ENCODE results near the gene PPA2. TPM values are rescaled to one million over a fixed set of nuclear protein-coding genes. Genes with fewer than 3 reads are reported as not detected.
"Not testable (repeated sequence)": the region's sequence is repeated elsewhere in the genome, so short reads cannot be mapped to it uniquely, and the experiment has no call there.

PPA2 gene
- total RNA-seq, 1 experiment from 2014 or later: 74.5 TPM

GRCh38 chr4:105415281-105415744, 58.5 kb downstream of the PPA2 start:
- Histone ChIP-seq H3K27me3 (ENCODE audit: insufficient read depth, low read depth) (no peaks in the 10 kb centered on the region), H3K9me2 (ENCODE audit: insufficient read depth) (no peaks in the 10 kb centered on the region), H2AFZ (no peak overlapping the region), H3K9me3 (ENCODE audit: insufficient read depth, low read depth) (no peaks in the 10 kb centered on the region), H3K4me1 (replicated peaks; ENCODE audit: insufficient read depth) (no peaks in the 10 kb centered on the region), H4K20me1 (ENCODE audit: insufficient read depth) (no peaks in the 10 kb centered on the region), H3K4me2 (no peak overlapping the region), H3K36me3 (ENCODE audit: low read depth) (no peaks in the 10 kb centered on the region), H3K4me3 (no peak overlapping the region), H3K79me2 (ENCODE audit: low read depth) (no peaks in the 10 kb centered on the region), H3F3A (ENCODE audit: insufficient read depth, low read depth) (no peaks in the 10 kb centered on the region), H3K27ac (no peak overlapping the region)
- DNase-seq: no peak
- intact Hi-C loops (cut with micrococcal nuclease; ENCODE audit: unreplicated experiment): no loop called here
- CTCF ChIA-PET: no interaction called here
- TF ChIP-seq EZH2 (IDR thresholded peaks at IDR 0.05; ENCODE audit: low read depth) (no peak), CTCF (conservative IDR thresholded peaks at IDR 0.05) (no peak)
- no TSS peak for BruUV-seq (replicated peaks)
- POLR2A ChIA-PET (ENCODE audit: unreplicated experiment): no interaction called here

GRCh38 chr4:105414316-105414715, 59.5 kb downstream of the PPA2 start:
- Histone ChIP-seq H3K36me3 (ENCODE audit: low read depth) (no peaks in the 10 kb centered on the region), H3K9me3 (ENCODE audit: insufficient read depth, low read depth) (no peaks in the 10 kb centered on the region), H3K4me2 (no peak overlapping the region), H3K27ac (no peak overlapping the region), H3K4me1 (replicated peaks; ENCODE audit: insufficient read depth) (no peaks in the 10 kb centered on the region), H4K20me1 (ENCODE audit: insufficient read depth) (no peaks in the 10 kb centered on the region), H3K4me3 (no peak overlapping the region), H2AFZ (no peak overlapping the region), H3K79me2 (ENCODE audit: low read depth) (no peaks in the 10 kb centered on the region), H3K27me3 (ENCODE audit: insufficient read depth, low read depth) (no peaks in the 10 kb centered on the region), H3K9me2 (ENCODE audit: insufficient read depth) (no peaks in the 10 kb centered on the region), H3F3A (ENCODE audit: insufficient read depth, low read depth) (no peaks in the 10 kb centered on the region)
- TF ChIP-seq EZH2 (IDR thresholded peaks at IDR 0.05; ENCODE audit: low read depth) (no peak), CTCF (conservative IDR thresholded peaks at IDR 0.05) (no peak)
- POLR2A ChIA-PET (ENCODE audit: unreplicated experiment): no interaction called here
- CTCF ChIA-PET: no interaction called here
- BruUV-seq (replicated peaks): no TSS peak
- DNase-seq: no peak
- intact Hi-C loops (cut with micrococcal nuclease; ENCODE audit: unreplicated experiment): no loop called here

- H3K9me3 ChIP-seq (ENCODE audit: insufficient read depth, low read depth); CTCF ChIA-PET; H3K4me1 ChIP-seq (replicated peaks; ENCODE audit: insufficient read depth); H3K4me2 ChIP-seq; H4K20me1 ChIP-seq (ENCODE audit: insufficient read depth); POLR2A ChIA-PET (ENCODE audit: unreplicated experiment); intact Hi-C loops (cut with micrococcal nuclease; ENCODE audit: unreplicated experiment); H3F3A ChIP-seq (ENCODE audit: insufficient read depth, low read depth); H2AFZ ChIP-seq; H3K27me3 ChIP-seq (ENCODE audit: insufficient read depth, low read depth); H3K4me3 ChIP-seq; H3K9me2 ChIP-seq (ENCODE audit: insufficient read depth); BruUV-seq (replicated peaks); H3K36me3 ChIP-seq (ENCODE audit: low read depth); H3K79me2 ChIP-seq (ENCODE audit: low read depth); DNase-seq; H3K27ac ChIP-seq: not testable (repeated sequence)
These were observed 64.7 kb downstream of the PPA2 start for GRCh38 chr4:105409135-105409534.
